ENCODE measurements around the gene MED31. TPM values are rescaled to one million over a fixed set of nuclear protein-coding genes. Genes with fewer than 3 reads are reported as not detected.

Gene MED31
- total and polyA plus RNA-seq, 2 experiments from 2014 or later: 5.5 to 49.3 TPM

GRCh38 chr17:6596941-6597340, 54.5 kb downstream of the MED31 start:
- peaks cover 28% of the 10 kb centered on the region for H3K36me3 ChIP-seq (ENCODE audit: insufficient read depth)
- no peaks in the 10 kb centered on the region for H3F3A ChIP-seq (replicated peaks; ENCODE audit: low read depth)
- no peaks in the 10 kb centered on the region for H3K79me2 ChIP-seq (replicated peaks; ENCODE audit: insufficient read depth)
- TF ChIP-seq ZNF331 (CRISPR knock-in tag; IDR thresholded peaks at IDR 0.05; ENCODE audit: low read depth) (no peak), REST (IDR thresholded peaks at IDR 0.05; ENCODE audit: unreplicated experiment) (no peak), EZH2phosphoT487 (IDR thresholded peaks at IDR 0.05; ENCODE audit: unreplicated experiment) (no peak), NANOG (IDR thresholded peaks at IDR 0.05; ENCODE audit: borderline replicate concordance) (no peak), ZNF462 (CRISPR knock-in tag; IDR thresholded peaks at IDR 0.05) (no peak), JUNB (IDR thresholded peaks at IDR 0.05; ENCODE audit: unreplicated experiment) (no peak), CREB1 (CRISPR knock-in tag; IDR thresholded peaks at IDR 0.05; ENCODE audit: low read depth) (no peak), ZNF114 (CRISPR knock-in tag; IDR thresholded peaks at IDR 0.05) (no peak), POLR2AphosphoS5 (IDR thresholded peaks at IDR 0.05; ENCODE audit: low read depth) (no peak), CTCF (conservative IDR thresholded peaks at IDR 0.05; ENCODE audit: low read depth in 2 of 2) (no peak), ETS1 (IDR thresholded peaks at IDR 0.05) (no peak), EZH2 (IDR thresholded peaks at IDR 0.05; ENCODE audit: low read depth, unreplicated experiment) (no peak), STAT1 (IDR thresholded peaks at IDR 0.05; ENCODE audit: unreplicated experiment) (no peak)
- H3K27ac ChIP-seq (ENCODE audit: low read depth): no peak overlapping the region
- no peaks in the 10 kb centered on the region for H3K27me3 ChIP-seq (ENCODE audit: insufficient read depth)
- peaks cover 4% of the 10 kb centered on the region for H3K27me3 Mint-ChIP-seq (ENCODE audit: insufficient read depth, low read depth, poor library complexity)
- H3K36me3 Mint-ChIP-seq (ENCODE audit: low read depth): peaks cover 51% of the 10 kb centered on the region
- peaks cover 4% of the 10 kb centered on the region; the same call in 2 of the 3 replicates for H3K4me1 Mint-ChIP-seq
- no peak overlapping the region for H3K27ac Mint-ChIP-seq
- H3K4me1 ChIP-seq (ENCODE audit: insufficient read depth): no peaks in the 10 kb centered on the region
- H3K4me2 ChIP-seq: no peak overlapping the region
- H4K20me1 ChIP-seq (replicated peaks; ENCODE audit: insufficient read depth): no peaks in the 10 kb centered on the region
- H2AFZ ChIP-seq: no peak overlapping the region
- no peak overlapping the region for H3K4me3 Mint-ChIP-seq
- DNase-seq (ENCODE audit: low spot score): no peak
- ATAC-seq: no peak
- H3K9me2 ChIP-seq (ENCODE audit: insufficient read depth): no peaks in the 10 kb centered on the region
- H3K4me3 ChIP-seq: no peak overlapping the region
- H3K9me3 Mint-ChIP-seq: no peaks in the 10 kb centered on the region
